Common myeloid progenitor, CD34-positive (primary cell): ENCODE results near the gene YEATS2.
"Not testable (repeated sequence)": the region's sequence is repeated elsewhere in the genome, so short reads cannot be mapped to it uniquely, and the experiment has no call there.

ENCODE experiments used
- CTCF ChIA-PET: fragments of 350-600 bp; sonication (Branson Sonifier 250); formaldehyde crosslinking; loops from one replicate; lab custom pipeline; 2021; ENCODE audit warnings: antibody characterized with exemption; lab: Charles Lee
- POLR2A ChIA-PET: fragments of 350-600 bp; sonication (Branson Sonifier 250); formaldehyde crosslinking; loops from one replicate; lab custom pipeline; 2021; ENCODE audit warnings: antibody characterized with exemption; lab: Charles Lee
- DNase-seq, 3 donors: peaks; one replicate each; pipeline versions ENCODE4 v3.0.0 to v3.0.0-alpha.2; 2013
- H3K27ac ChIP-seq, 2 experiments: 1 replicate in 1 of 2; 2 replicates in 1 of 2; pipeline ENCODE4 v1.7.0; 2013; ENCODE audit warnings: inconsistent platforms in 2 of 2, low read length in 2 of 2, mild to moderate bottlenecking in 2 of 2, low read depth in 1 of 2, moderate library complexity in 1 of 2; ENCODE audit not compliant: severe bottlenecking in 2 of 2, insufficient read depth in 1 of 2, poor library complexity in 1 of 2
- H3K27me3 ChIP-seq, 5 experiments: replicated peaks in 2 of 5; 1 replicate in 3 of 5; 2 replicates in 2 of 5; pipeline versions ENCODE4 v1.6.1 to v1.7.0; 2013; ENCODE audit warnings: low read length in 4 of 5, mild to moderate bottlenecking in 2 of 5, moderate library complexity in 2 of 5, inconsistent platforms in 1 of 5; ENCODE audit not compliant: insufficient read depth in 5 of 5, control insufficient read depth in 4 of 5
- H3K36me3 ChIP-seq, 4 experiments: 1 replicate in 2 of 4; 2 replicates in 2 of 4; pipeline versions ENCODE4 v1.6.1 to v1.7.0; 2013; ENCODE audit warnings: low read length in 3 of 4, control low read depth in 1 of 4, mild to moderate bottlenecking in 1 of 4; ENCODE audit not compliant: control insufficient read depth in 4 of 4, insufficient read depth in 4 of 4
- H3K4me1 ChIP-seq, 4 experiments: 1 replicate in 3 of 4; 2 replicates in 1 of 4; pipeline versions ENCODE4 v1.6.1 to v1.7.1; 2013; ENCODE audit warnings: low read length in 3 of 4, mild to moderate bottlenecking in 3 of 4, control low read depth in 1 of 4, inconsistent platforms in 1 of 4, moderate library complexity in 1 of 4; ENCODE audit not compliant: control insufficient read depth in 4 of 4, insufficient read depth in 4 of 4; ENCODE audit errors: control extremely low read depth in 1 of 4
- H3K4me3 ChIP-seq, 7 experiments: 1 replicate in 4 of 7; 2 replicates in 3 of 7; pipeline versions ENCODE4 v1.5.1 to v1.7.0; 2013; ENCODE audit warnings: mild to moderate bottlenecking in 7 of 7, low read length in 6 of 7, moderate library complexity in 6 of 7, inconsistent platforms in 2 of 7, low read depth in 2 of 7, control low read depth in 1 of 7; ENCODE audit not compliant: insufficient read depth in 4 of 7, control insufficient read depth in 1 of 7; ENCODE audit errors: extremely low read depth in 1 of 7
- H3K9me3 ChIP-seq, 5 experiments: 1 replicate in 4 of 5; 2 replicates in 1 of 5; pipeline versions ENCODE4 v1.6.1 to v1.7.1; 2013; ENCODE audit warnings: low read length in 4 of 5, mild to moderate bottlenecking in 2 of 5, inconsistent platforms in 1 of 5, low read depth in 1 of 5, moderate library complexity in 1 of 5; ENCODE audit not compliant: control insufficient read depth in 4 of 5, insufficient read depth in 2 of 5; ENCODE audit errors: control extremely low read depth in 1 of 5
- WGBS: methylation state at CpG from one replicate; pipeline ENCODE4 v1.1.5; 2013; ENCODE audit not compliant: insufficient coverage; 5-methylcytosine and 5-hydroxymethylcytosine counted together

Gene YEATS2

DNA sequence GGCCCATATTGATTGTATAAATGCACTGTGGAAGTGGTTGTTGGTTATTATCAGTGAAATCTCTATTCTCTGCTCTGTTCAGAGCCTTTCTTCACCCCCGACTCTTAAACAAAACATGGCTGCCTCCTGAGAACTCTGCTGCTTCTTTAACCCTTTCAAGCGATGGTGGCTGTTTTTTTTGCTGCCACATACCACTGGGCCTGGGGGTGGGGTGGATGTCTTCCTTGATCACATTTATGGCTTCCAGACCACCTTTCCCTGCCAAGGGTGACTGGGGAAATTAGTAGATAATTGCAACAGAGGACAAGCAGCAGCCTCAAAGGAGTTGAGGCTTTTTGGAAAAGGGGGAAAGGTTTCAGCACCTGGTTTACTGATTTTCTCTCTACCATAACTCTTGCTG lies 32.8 kb downstream of the YEATS2 start:
- H3K4me3 ChIP-seq: no peak overlapping the region
- CTCF ChIA-PET: no interaction called here
- no peaks in the 10 kb centered on the region for H3K27me3 ChIP-seq
- DNase-seq: no peak
- no peak overlapping the region for H3K27ac ChIP-seq
- peaks cover 17 to 76% (median 51%) of the 10 kb centered on the region in 4 experiments for H3K36me3 ChIP-seq
- H3K9me3 ChIP-seq: no peaks in the 10 kb centered on the region
- no peaks in the 10 kb centered on the region for H3K4me1 ChIP-seq
- WGBS: 100% methylated on average over 1 of the region's 2 CpGs
- POLR2A ChIA-PET: no interaction called here

DNA sequence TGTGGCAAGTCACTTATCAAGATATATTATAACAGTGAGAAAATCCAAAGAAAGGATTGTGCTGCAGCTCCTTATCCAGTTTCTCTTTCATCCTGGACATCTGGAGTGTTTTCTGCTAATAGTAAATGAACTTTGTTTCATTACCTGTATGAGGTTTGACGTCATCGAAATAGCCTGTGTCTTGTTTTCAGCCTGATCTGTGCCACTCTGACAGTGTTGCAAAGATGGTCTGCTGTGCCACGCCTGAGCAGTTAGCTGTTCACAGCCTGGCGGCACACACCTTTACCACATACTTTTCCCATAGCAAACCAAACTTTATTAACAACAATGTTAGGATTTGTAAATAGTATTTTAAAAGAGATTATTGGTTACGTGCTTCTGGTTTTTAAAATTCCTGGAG lies 34.0 kb downstream of the YEATS2 start:
- 100% methylated on average over 2 of the region's 5 CpGs for WGBS
- POLR2A ChIA-PET: interaction anchor here (0.7 kb wide), 1 partner anchor 10 kb away, joined by 3 read pairs; no protein-coding TSS in a partner anchor
- H3K36me3 ChIP-seq: peaks cover 13 to 75% (median 50%) of the 10 kb centered on the region in 4 experiments
- CTCF ChIA-PET: no interaction called here
- H3K27me3 ChIP-seq: no peaks in the 10 kb centered on the region
- H3K9me3 ChIP-seq: no peaks in the 10 kb centered on the region
- no peak for DNase-seq
- no peak overlapping the region for H3K27ac ChIP-seq
- no peaks in the 10 kb centered on the region for H3K4me1 ChIP-seq
- no peak overlapping the region for H3K4me3 ChIP-seq

DNA sequence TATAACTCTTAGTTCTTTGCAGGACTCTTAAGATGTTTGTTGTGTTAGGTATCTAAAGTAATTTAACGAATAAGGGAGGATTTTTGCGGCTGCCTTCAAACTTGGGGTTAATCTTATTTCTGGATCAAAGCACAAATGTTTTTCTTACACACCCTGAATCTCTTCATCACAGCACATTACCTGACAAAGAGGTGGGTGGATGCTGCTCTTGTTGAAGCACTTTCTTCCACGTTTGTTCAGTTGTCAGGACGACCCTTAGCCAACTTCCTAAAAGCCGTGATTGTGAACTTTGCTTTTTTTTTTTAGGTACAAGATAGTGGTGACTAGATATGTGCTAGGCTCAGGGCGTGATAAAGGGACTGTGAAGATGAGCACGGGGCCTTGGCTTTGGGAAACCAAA lies 36.0 kb downstream of the YEATS2 start:
- POLR2A ChIA-PET: no interaction called here
- H3K27me3 ChIP-seq: no peaks in the 10 kb centered on the region
- peaks cover 22 to 72% (median 46%) of the 10 kb centered on the region in 4 experiments for H3K36me3 ChIP-seq
- no peaks in the 10 kb centered on the region for H3K9me3 ChIP-seq
- CTCF ChIA-PET: interaction anchor here (1.0 to 1.5 kb wide), 3 partner anchors 10 to 33 kb away, joined by 3 to 4 read pairs (median 3); no protein-coding TSS in a partner anchor
- H3K27ac ChIP-seq: no peak overlapping the region
- 95% methylated on average over 3 of the region's 7 CpGs for WGBS
- no peak overlapping the region for H3K4me3 ChIP-seq
- no peak for DNase-seq
- no peaks in the 10 kb centered on the region for H3K4me1 ChIP-seq

DNA sequence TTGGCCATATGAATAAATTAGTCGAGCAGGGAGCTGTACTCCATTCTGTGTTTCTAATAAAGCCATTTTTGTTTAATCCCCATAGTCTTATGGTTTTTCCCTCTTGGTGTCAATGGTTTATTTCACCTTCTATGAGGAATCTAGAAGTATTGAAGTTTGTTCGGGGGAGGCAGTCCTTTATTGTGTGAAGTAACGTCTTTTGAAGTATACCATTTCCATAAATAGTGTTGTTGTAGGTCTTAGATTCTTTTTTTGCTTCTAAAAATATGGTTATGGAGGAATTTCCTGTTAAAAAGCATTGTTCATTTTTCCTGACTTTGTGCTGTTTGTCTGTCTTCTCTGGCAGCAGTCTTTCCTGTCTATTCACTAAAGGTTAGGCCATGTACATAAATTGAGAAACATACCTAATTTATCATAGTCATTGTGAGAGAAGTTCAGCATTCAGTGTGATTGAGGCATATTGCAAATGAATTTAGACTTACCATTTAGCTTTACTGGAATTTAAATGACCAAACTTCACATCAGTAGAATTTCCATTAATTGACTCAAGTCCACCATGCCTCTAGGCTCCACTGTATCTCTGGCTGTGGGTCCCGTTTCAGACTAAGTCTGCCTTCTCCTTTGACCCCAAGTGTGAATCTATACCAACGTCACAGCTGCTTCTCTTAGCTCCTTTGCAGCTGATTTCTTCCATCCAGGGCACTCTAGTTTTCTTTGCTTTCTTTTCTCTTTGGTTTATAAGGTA lies 37.3 kb downstream of the YEATS2 start:
- DNase-seq: no peak
- ChIA-PET POLR2A (no interaction called here), CTCF (interaction anchor here (1.1 to 1.5 kb wide), 2 partner anchors 17 to 32 kb away, joined by 3 read pairs; no protein-coding TSS in a partner anchor)
- Histone ChIP-seq H3K4me3 (no peak overlapping the region), H3K36me3 (peaks cover 21 to 65% (median 44%) of the 10 kb centered on the region in 4 experiments), H3K4me1 (no peaks in the 10 kb centered on the region), H3K27me3 (no peaks in the 10 kb centered on the region), H3K9me3 (peaks cover 0 to 1% (median 0%) of the 10 kb centered on the region in 5 experiments), H3K27ac (no peak overlapping the region)
- WGBS: 100% methylated on average over 3 of the region's 5 CpGs

DNA sequence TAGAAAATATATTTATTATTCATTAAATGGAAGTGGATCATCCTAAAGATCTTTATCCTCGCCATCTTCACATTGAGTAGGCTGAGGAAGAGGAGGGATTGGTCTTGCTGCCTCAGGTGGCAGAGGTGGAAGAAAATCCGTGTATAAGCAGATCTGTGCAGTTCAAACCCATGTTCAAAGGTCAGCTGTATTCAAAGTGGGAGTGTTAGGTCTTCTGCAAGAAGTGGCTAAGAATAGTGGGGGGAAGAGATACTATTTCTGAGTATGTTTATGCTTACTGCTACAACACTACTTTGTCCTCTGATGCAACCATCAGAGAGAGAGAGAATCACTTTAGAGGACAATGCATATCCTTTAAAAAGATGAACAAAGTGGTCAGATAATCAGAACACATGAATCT lies 39.5 kb downstream of the YEATS2 start:
- CTCF ChIA-PET: no interaction called here
- Histone ChIP-seq H3K9me3 (peaks cover 0 to 3% (median 1%) of the 10 kb centered on the region in 5 experiments), H3K27ac (no peak overlapping the region), H3K4me3 (no peak overlapping the region), H3K4me1 (no peaks in the 10 kb centered on the region), H3K36me3 (peaks cover 14 to 60% (median 39%) of the 10 kb centered on the region in 4 experiments), H3K27me3 (no peaks in the 10 kb centered on the region)
- WGBS: 100% methylated on average over 1 of the region's 2 CpGs
- DNase-seq: no peak
- POLR2A ChIA-PET: no interaction called here

DNA sequence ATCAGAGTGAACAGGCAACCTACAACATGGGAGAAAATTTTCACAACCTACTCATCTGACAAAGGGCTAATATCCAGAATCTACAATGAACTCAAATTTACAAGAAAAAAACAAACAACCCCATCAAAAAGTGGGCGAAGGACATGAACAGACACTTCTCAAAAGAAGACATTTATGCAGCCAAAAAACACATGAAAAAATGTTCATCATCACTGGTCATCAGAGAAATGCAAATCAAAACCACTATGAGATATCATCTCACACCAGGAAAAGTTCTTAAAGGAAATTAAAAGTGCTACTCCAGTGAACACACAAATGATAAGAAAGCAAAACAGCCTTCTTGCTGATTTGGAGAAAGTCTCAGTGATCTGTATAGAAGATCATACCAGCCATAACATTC lies 42.6 kb downstream of the YEATS2 start:
- H3K4me1 ChIP-seq, H3K27me3 ChIP-seq, H3K4me3 ChIP-seq, DNase-seq, H3K9me3 ChIP-seq, POLR2A ChIA-PET, H3K27ac ChIP-seq, CTCF ChIA-PET: not testable (repeated sequence)
- H3K36me3 ChIP-seq: peaks cover 7 to 55% (median 30%) of the 10 kb centered on the region in 4 experiments
- no CpG with 5 or more reads among the region's 1 CpG for WGBS

DNA sequence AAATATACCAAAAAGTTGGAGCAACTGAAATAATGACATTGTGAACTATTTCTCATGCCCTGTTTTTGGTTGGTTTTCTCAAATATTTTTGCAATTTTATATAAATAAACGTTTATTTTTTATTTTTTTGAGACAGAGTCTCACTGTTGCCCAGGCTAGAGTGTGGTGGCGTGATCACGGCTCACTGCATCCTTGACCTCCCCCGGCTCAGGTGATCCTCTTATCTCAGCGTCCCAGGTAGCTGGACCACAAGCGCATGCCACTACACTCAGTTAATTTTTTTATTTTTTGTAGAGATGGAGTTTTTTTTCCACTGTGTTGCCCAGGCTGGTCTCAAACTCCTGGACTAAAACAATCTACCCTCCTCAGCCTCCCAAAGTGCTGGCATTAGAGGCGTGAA lies 45.6 kb downstream of the YEATS2 start:
- H3K27ac ChIP-seq: no peak overlapping the region
- ChIA-PET CTCF (interaction anchor here (0.9 to 1.4 kb wide), 2 partner anchors 9 to 22 kb away, joined by 3 to 4 read pairs; no protein-coding TSS in a partner anchor), POLR2A (no interaction called here)
- no peaks in the 10 kb centered on the region for H3K27me3 ChIP-seq
- no peak overlapping the region for H3K4me3 ChIP-seq
- 100% methylated on average over 3 of the region's 7 CpGs for WGBS
- peaks cover 0 to 3% (median 1%) of the 10 kb centered on the region in 5 experiments for H3K9me3 ChIP-seq
- peaks cover 4 to 37% (median 24%) of the 10 kb centered on the region in 4 experiments for H3K36me3 ChIP-seq
- no peaks in the 10 kb centered on the region for H3K4me1 ChIP-seq
- DNase-seq: no peak
